ENCODE measurements around the gene VAT1. TPM values are rescaled to one million over a fixed set of nuclear protein-coding genes. Genes with fewer than 3 reads are reported as not detected.

Gene VAT1
- total and polyA plus RNA-seq, 2 of the 13 experiments (the other 11 are each of a cell fraction or from before 2014, with no cell fraction given) = 143 to 205 TPM

DNA sequence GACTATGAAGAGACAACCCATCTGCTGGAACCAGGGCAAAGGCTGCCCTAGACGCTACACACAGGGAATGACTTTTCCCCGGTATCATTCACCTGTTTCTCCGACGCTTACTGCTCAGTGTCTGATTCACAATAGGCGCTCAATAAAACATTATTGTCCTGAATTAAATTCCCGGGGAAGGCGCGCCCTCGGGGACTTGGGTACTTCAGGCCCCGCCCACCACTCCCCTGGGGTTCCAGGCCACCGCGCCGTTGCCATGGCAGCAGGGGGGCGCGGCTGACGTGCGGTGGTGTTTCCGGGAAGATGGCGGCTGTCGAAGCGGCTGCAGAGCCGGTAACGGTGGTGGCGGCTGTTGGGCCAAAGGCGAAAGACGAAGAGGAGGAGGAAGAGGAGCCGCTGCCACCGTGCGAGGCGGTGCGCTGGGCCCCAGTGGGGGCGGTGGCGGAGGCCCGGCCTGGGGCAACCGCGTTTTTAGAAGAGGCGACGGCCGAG lies 41.9 kb downstream of the VAT1 start, which contains the start of gene RUNDC1 (continued):
- TF ChIP-seq SMC3 (IDR thresholded peaks at IDR 0.05; ENCODE audit: low read length) (no peak), SRY (CRISPR knock-in tag; IDR thresholded peaks at IDR 0.05) (no peak), SAP130 (CRISPR knock-in tag; IDR thresholded peaks at IDR 0.05; ENCODE audit: low read depth) (peak; percentile 98), ZNF331 (CRISPR knock-in tag; IDR thresholded peaks at IDR 0.05) (peak; percentile 47; the same call in 1 of the 2 replicates), KDM2A (CRISPR knock-in tag; IDR thresholded peaks at IDR 0.05; ENCODE audit: borderline replicate concordance, low read depth) (peak; percentile 69), MTA3 (CRISPR knock-in tag; IDR thresholded peaks at IDR 0.05) (no peak), U2AF1 (optimal IDR thresholded peaks at IDR 0.05; ENCODE audit: low read depth, low read length) (no peak), ZNF7 (CRISPR knock-in tag; IDR thresholded peaks at IDR 0.05) (0 out of 2 replicates have a peak, but pooled peaks have one; percentile 6), CBX2 (IDR thresholded peaks at IDR 0.05; ENCODE audit: low read depth, low read length) (no peak), CBX2 (CRISPR knock-in tag; IDR thresholded peaks at IDR 0.05; ENCODE audit: low read depth) (no peak), ZFX (CRISPR knock-in tag; IDR thresholded peaks at IDR 0.05; ENCODE audit: low read depth) (peak; percentile 73; the same call in 1 of the 2 replicates), MTERF4 (CRISPR knock-in tag; IDR thresholded peaks at IDR 0.05) (no peak), TEAD3 (CRISPR knock-in tag; optimal IDR thresholded peaks at IDR 0.05; ENCODE audit: borderline replicate concordance) (peak; percentile 32), MXD3 (CRISPR knock-in tag; IDR thresholded peaks at IDR 0.05) (no peak; the same call in 1 of the 2 replicates), ZNF34 (CRISPR knock-in tag; IDR thresholded peaks at IDR 0.05; ENCODE audit: borderline replicate concordance) (peak; percentile 38; the same call in 1 of the 2 replicates), YEATS2 (CRISPR knock-in tag; IDR thresholded peaks at IDR 0.05; ENCODE audit: borderline replicate concordance) (peak; percentile 56; the same call in 1 of the 2 replicates), ZNF589 (CRISPR knock-in tag; conservative IDR thresholded peaks at IDR 0.05) (0 out of 2 replicates have a peak, but pooled peaks have one; percentile 49), SMAD9 (CRISPR knock-in tag; IDR thresholded peaks at IDR 0.05) (no peak), ZNF468 (CRISPR knock-in tag; IDR thresholded peaks at IDR 0.05) (peak; percentile 83; the same call in 1 of the 2 replicates), ZMYM4 (CRISPR knock-in tag; IDR thresholded peaks at IDR 0.05) (peak; percentile 62; the same call in 1 of the 2 replicates), POLR2AphosphoS5 (IDR thresholded peaks at IDR 0.05; ENCODE audit: low read depth, low read length) (peak; percentile 54; the same call in 1 of the 2 replicates), SRSF4 (IDR thresholded peaks at IDR 0.05; ENCODE audit: low read depth, low read length, poor library complexity, severe bottlenecking) (no peak), ZNF691 (CRISPR knock-in tag; IDR thresholded peaks at IDR 0.05; ENCODE audit: borderline replicate concordance, low read depth) (0 out of 2 replicates have a peak, but pooled peaks have one; percentile 19), ZNF367 (CRISPR knock-in tag; IDR thresholded peaks at IDR 0.05; ENCODE audit: borderline replicate concordance) (peak; percentile 57; the same call in 1 of the 2 replicates), SRSF1 (optimal IDR thresholded peaks at IDR 0.05; ENCODE audit: low read depth, low read length) (peak; percentile 82)
- TF ChIP-seq, protein P1, sequence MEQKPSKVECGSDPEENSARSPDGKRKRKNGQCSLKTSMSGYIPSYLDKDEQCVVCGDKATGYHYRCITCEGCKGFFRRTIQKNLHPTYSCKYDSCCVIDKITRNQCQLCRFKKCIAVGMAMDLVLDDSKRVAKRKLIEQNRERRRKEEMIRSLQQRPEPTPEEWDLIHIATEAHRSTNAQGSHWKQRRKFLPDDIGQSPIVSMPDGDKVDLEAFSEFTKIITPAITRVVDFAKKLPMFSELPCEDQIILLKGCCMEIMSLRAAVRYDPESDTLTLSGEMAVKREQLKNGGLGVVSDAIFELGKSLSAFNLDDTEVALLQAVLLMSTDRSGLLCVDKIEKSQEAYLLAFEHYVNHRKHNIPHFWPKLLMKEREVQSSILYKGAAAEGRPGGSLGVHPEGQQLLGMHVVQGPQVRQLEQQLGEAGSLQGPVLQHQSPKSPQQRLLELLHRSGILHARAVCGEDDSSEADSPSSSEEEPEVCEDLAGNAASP (CRISPR knock-in tag; IDR thresholded peaks at IDR 0.05; ENCODE audit: borderline replicate concordance) = no peak
- TF ChIP-seq, protein P2, sequence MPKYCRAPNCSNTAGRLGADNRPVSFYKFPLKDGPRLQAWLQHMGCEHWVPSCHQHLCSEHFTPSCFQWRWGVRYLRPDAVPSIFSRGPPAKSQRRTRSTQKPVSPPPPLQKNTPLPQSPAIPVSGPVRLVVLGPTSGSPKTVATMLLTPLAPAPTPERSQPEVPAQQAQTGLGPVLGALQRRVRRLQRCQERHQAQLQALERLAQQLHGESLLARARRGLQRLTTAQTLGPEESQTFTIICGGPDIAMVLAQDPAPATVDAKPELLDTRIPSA (CRISPR knock-in tag; IDR thresholded peaks at IDR 0.05; ENCODE audit: borderline replicate concordance) = no peak
